IMR-90 (cell line): ENCODE measurements around the gene NDNF.

Experiments
- BHLHE40 ChIP-seq: fragments of 150-350 bp; IDR thresholded peaks from 2 replicates; pipeline ENCODE4 v1.6.1; 2016; ENCODE audit warnings: mild to moderate bottlenecking, low read depth, low read length
- CTCF ChIP-seq: conservative IDR thresholded peaks from 2 replicates; pipeline ENCODE4 v1.5.1; 2012; ENCODE audit warnings: mild to moderate bottlenecking, low read depth, low read length, improper control_type of control experiment
- USF2 ChIP-seq: fragments of 150-350 bp; IDR thresholded peaks from 2 replicates; pipeline ENCODE4 v1.6.1; 2017; ENCODE audit warnings: mild to moderate bottlenecking, antibody characterized with exemption, low read length, low read depth

GRCh38 chr4:121009578-121010478, 62.5 kb downstream of the NDNF start:
- TF ChIP-seq CTCF (no peak), USF2 (no peak), BHLHE40 (no peak)
